Stimulated activated CD4-positive, alpha-beta T cell treated with anti-CD3 and anti-CD28 coated beads, Interleukin-1b, Interleukin-23, amount 100 ng/mL, for 1 hour (primary cell): ENCODE results near the gene NPSR1.
"Not testable (repeated sequence)": the region's sequence is repeated elsewhere in the genome, so short reads cannot be mapped to it uniquely, and the experiment has no call there.

Experiments used
- DNase-seq, 2 donors: peaks; one replicate each; pipeline ENCODE4 v3.0.0-alpha.2; 2020; ENCODE audit warnings: low read depth in 2 of 2

NPSR1 gene

GRCh38 chr7:34870041-34870440, 212.0 kb downstream of the NPSR1 start:
- DNase-seq: not testable (repeated sequence)

GRCh38 chr7:34874329-34874728, 216.3 kb downstream of the NPSR1 start:
- DNase-seq: not testable (repeated sequence)

GRCh38 chr7:34875481-34875880, 217.5 kb downstream of the NPSR1 start:
- no peak for DNase-seq

- not testable (repeated sequence) for DNase-seq
Observed at GRCh38 chr7:34878944-34879735, 221.1 kb downstream of the NPSR1 start.

- no peak for DNase-seq
Observed at GRCh38 chr7:34879871-34880270, 221.9 kb downstream of the NPSR1 start.

- not testable (repeated sequence) for DNase-seq
Observed at GRCh38 chr7:34883855-34884254, 225.8 kb downstream of the NPSR1 start.

- DNase-seq: no peak
Observed at GRCh38 chr7:34886856-34887255, 228.8 kb downstream of the NPSR1 start.

GRCh38 chr7:34889951-34890350, 231.9 kb downstream of the NPSR1 start:
- DNase-seq: no peak

GRCh38 chr7:34895202-34895601, 237.2 kb downstream of the NPSR1 start:
- no peak for DNase-seq
